Progenitor cell of endocrine pancreas (in vitro differentiated cells): ENCODE results near the gene DDX39B. TPM values are rescaled to one million over a fixed set of nuclear protein-coding genes. Genes with fewer than 3 reads are reported as not detected.

Source experiments
- DNase-seq: peaks from one replicate; pipeline ENCODE4 v3.0.0; 2021; ENCODE audit warnings: low spot score; ENCODE audit not compliant: unreplicated experiment
- H3K27ac Mint-ChIP-seq: 2 replicates; pipeline ENCODE4 v1.8.0; 2021; ENCODE audit warnings: mild to moderate bottlenecking, moderate library complexity, mixed read lengths
- H3K27me3 Mint-ChIP-seq: 2 replicates; pipeline ENCODE4 v1.8.0; 2021; ENCODE audit warnings: mixed read lengths
- H3K36me3 Mint-ChIP-seq: 2 replicates; pipeline ENCODE4 v1.8.0; 2022; ENCODE audit warnings: mixed read lengths; ENCODE audit not compliant: insufficient read depth
- H3K4me1 Mint-ChIP-seq: 2 replicates; pipeline ENCODE4 v1.8.0; 2021; ENCODE audit warnings: low read depth, mixed read lengths
- H3K4me3 Mint-ChIP-seq: 2 replicates; pipeline ENCODE4 v1.8.0; 2021; ENCODE audit warnings: low read depth, mild to moderate bottlenecking, moderate library complexity, mixed read lengths
- H3K9me3 Mint-ChIP-seq: 2 replicates; pipeline ENCODE4 v1.8.0; 2021; ENCODE audit warnings: low read depth, mixed read lengths
- CTCF ChIP-seq: fragments of 200-600 bp; sonication (generic); IDR thresholded peaks from one replicate; pipeline ENCODE4 v1.5.0; 2021; ENCODE audit warnings: antibody characterized with exemption, mild to moderate bottlenecking; ENCODE audit not compliant: unreplicated experiment
- total RNA-seq: library from RNA; stranded (reverse); gene quantifications from 2 replicates; pipeline ENCODE4 v1.2.1, GENCODE V29; 2021

DDX39B gene
- total RNA-seq, 1 donor from 2014 or later: 810 TPM

GRCh38 chr6:31534521-31535040 is 7.2 kb downstream of the DDX39B start:
- no peak for DNase-seq
- peaks cover 56% of the 10 kb centered on the region for H3K36me3 Mint-ChIP-seq
- no peaks in the 10 kb centered on the region for H3K27me3 Mint-ChIP-seq
- no peak for TF ChIP-seq CTCF
- H3K9me3 Mint-ChIP-seq: no peaks in the 10 kb centered on the region
- peaks cover 18% of the 10 kb centered on the region for H3K4me1 Mint-ChIP-seq
- H3K27ac Mint-ChIP-seq: no peak overlapping the region
- no peak overlapping the region for H3K4me3 Mint-ChIP-seq

- Mint-ChIP-seq H3K4me1 (peaks cover 16% of the 10 kb centered on the region), H3K36me3 (peaks cover 51% of the 10 kb centered on the region), H3K9me3 (no peaks in the 10 kb centered on the region), H3K27me3 (no peaks in the 10 kb centered on the region), H3K27ac (peak overlapping the region; percentile 14), H3K4me3 (no peak overlapping the region)
- no peak for TF ChIP-seq CTCF
- DNase-seq: no peak
Observed at GRCh38 chr6:31534011-31534410, 7.8 kb downstream of the DDX39B start.

- no peak for TF ChIP-seq CTCF
- H3K27me3 Mint-ChIP-seq: no peaks in the 10 kb centered on the region
- H3K9me3 Mint-ChIP-seq: no peaks in the 10 kb centered on the region
- H3K27ac Mint-ChIP-seq: no peak overlapping the region
- H3K4me3 Mint-ChIP-seq: no peak overlapping the region
- H3K4me1 Mint-ChIP-seq: peaks cover 10% of the 10 kb centered on the region
- H3K36me3 Mint-ChIP-seq: peaks cover 45% of the 10 kb centered on the region
- DNase-seq: no peak
Observed at GRCh38 chr6:31533455-31533841, 8.4 kb downstream of the DDX39B start.

- Mint-ChIP-seq H3K9me3 (no peaks in the 10 kb centered on the region), H3K4me1 (peaks cover 8% of the 10 kb centered on the region), H3K27ac (peak overlapping the region; percentile 73), H3K4me3 (no peak overlapping the region), H3K27me3 (no peaks in the 10 kb centered on the region), H3K36me3 (peaks cover 42% of the 10 kb centered on the region)
- DNase-seq: no peak
- TF ChIP-seq CTCF: no peak
Observed at GRCh38 chr6:31532644-31533454, 9.0 kb downstream of the DDX39B start.

GRCh38 chr6:31531771-31532643 is 9.8 kb downstream of the DDX39B start:
- no peak for TF ChIP-seq CTCF
- peaks cover 8% of the 10 kb centered on the region for H3K4me1 Mint-ChIP-seq
- no peaks in the 10 kb centered on the region for H3K9me3 Mint-ChIP-seq
- no peak overlapping the region for H3K4me3 Mint-ChIP-seq
- peaks cover 39% of the 10 kb centered on the region for H3K36me3 Mint-ChIP-seq
- H3K27ac Mint-ChIP-seq: peak overlapping the region; percentile 73
- no peaks in the 10 kb centered on the region for H3K27me3 Mint-ChIP-seq
- DNase-seq: no peak
